Upper lobe of right lung (tissue), 1 donor: ENCODE data around the gene MFSD6L. TPM values are rescaled to one million over a fixed set of nuclear protein-coding genes. Genes with fewer than 3 reads are reported as not detected.

Experiments
- ATAC-seq: fragments of 200-7000 bp; cut with Tn5 transposase; one replicate; pipeline ENCODE4 v1.9.1; 2020; ENCODE audit warnings: mild to moderate bottlenecking, moderate library complexity
- DNase-seq: peaks from one replicate; pipeline ENCODE4 v3.0.0-alpha.2; 2020
- H3K27ac ChIP-seq: fragments of 200-600 bp; one replicate; pipeline ENCODE4 v1.8.0; 2022
- H3K27me3 ChIP-seq: fragments of 200-600 bp; one replicate; pipeline ENCODE4 v1.8.0; 2022; ENCODE audit warnings: mild to moderate bottlenecking
- H3K36me3 ChIP-seq: fragments of 200-600 bp; one replicate; pipeline ENCODE4 v1.8.0; 2022
- H3K4me1 ChIP-seq: fragments of 200-600 bp; one replicate; pipeline ENCODE4 v1.8.0; 2022
- H3K4me3 ChIP-seq: fragments of 200-600 bp; one replicate; pipeline ENCODE4 v1.8.0; 2022; ENCODE audit warnings: mild to moderate bottlenecking
- H3K9me3 ChIP-seq: fragments of 200-600 bp; one replicate; pipeline ENCODE4 v1.8.0; 2022
- intact Hi-C: fragments of 100-400 bp; cut with DNase I; formaldehyde crosslinking; loops from one replicate; pipeline ENCODE4 v1.11.0; 2022
- total RNA-seq: library from RNA; stranded (reverse); fragmentation: NEBNext Ultra II Directional; extraction: Animal tissue kit (Norgen Biotek cat#: 25700); gene quantifications from one replicate; pipeline ENCODE4 v1.2.1, GENCODE V29; 2021
- TF ChIP-seq, protein P1 (sequence below): fragments of 200-600 bp; IDR thresholded peaks from one replicate; pipeline ENCODE4 v1.8.0; 2022; ENCODE audit warnings: antibody characterized with exemption
- donor health status: DM: no; HTN: yes; CAD: no; lungs with severe emphysema.

The MFSD6L gene
- total RNA-seq, 1 donor from 2014 or later = 0.41 TPM

- intact Hi-C loops = no loop called here
- DNase-seq (peak; percentile 88), ATAC-seq (peak; percentile 90)
- Histone ChIP-seq H3K4me3 (no peak overlapping the region), H3K27me3 (no peaks in the 10 kb centered on the region), H3K36me3 (no peaks in the 10 kb centered on the region), H3K9me3 (no peaks in the 10 kb centered on the region), H3K4me1 (peaks cover 3% of the 10 kb centered on the region), H3K27ac (no peak overlapping the region)
- TF ChIP-seq, protein P1, sequence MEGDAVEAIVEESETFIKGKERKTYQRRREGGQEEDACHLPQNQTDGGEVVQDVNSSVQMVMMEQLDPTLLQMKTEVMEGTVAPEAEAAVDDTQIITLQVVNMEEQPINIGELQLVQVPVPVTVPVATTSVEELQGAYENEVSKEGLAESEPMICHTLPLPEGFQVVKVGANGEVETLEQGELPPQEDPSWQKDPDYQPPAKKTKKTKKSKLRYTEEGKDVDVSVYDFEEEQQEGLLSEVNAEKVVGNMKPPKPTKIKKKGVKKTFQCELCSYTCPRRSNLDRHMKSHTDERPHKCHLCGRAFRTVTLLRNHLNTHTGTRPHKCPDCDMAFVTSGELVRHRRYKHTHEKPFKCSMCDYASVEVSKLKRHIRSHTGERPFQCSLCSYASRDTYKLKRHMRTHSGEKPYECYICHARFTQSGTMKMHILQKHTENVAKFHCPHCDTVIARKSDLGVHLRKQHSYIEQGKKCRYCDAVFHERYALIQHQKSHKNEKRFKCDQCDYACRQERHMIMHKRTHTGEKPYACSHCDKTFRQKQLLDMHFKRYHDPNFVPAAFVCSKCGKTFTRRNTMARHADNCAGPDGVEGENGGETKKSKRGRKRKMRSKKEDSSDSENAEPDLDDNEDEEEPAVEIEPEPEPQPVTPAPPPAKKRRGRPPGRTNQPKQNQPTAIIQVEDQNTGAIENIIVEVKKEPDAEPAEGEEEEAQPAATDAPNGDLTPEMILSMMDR = peak; percentile 86
Observed at GRCh38 chr17:8785547-8786413, 13.4 kb downstream of the MFSD6L start.

DNA sequence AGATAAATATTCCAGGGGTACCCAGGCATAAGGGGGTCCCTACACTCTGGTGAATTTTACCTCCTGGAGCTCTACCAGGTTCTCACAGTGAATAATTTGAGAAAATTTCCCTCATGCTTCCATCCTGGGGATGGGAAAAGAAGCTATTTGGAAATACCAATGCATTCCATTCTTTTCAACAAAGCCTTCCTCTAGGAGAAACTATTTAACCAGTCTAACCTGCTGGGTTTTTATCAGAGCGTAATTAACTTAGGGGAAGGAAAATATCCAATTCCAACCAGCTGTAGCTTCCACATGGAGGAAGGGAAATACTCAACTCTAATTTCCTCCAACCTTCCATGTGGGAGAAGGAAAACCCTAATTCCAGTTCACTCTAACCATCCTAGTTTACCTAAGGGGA, 17.0 kb downstream of the MFSD6L start:
- TF ChIP-seq, protein P1 = no peak
- intact Hi-C loops = no loop called here

GRCh38 chr17:8781776-8782175, 17.4 kb downstream of the MFSD6L start:
- DNase-seq (no peak), ATAC-seq (no peak)
- TF ChIP-seq, protein P1 = no peak
- Histone ChIP-seq H3K9me3 (no peaks in the 10 kb centered on the region), H3K27ac (no peak overlapping the region), H3K4me1 (no peaks in the 10 kb centered on the region), H3K27me3 (no peaks in the 10 kb centered on the region), H3K36me3 (no peaks in the 10 kb centered on the region), H3K4me3 (no peak overlapping the region)
- intact Hi-C loops = no loop called here

More for the DNA sequence above, 17.0 kb downstream of the MFSD6L start:
- no peak overlapping the region for H3K27ac ChIP-seq
- H3K9me3 ChIP-seq = no peaks in the 10 kb centered on the region
- ATAC-seq = no peak
- DNase-seq = no peak
- H3K36me3 ChIP-seq = no peaks in the 10 kb centered on the region
- H3K4me1 ChIP-seq = no peaks in the 10 kb centered on the region
- H3K27me3 ChIP-seq = no peaks in the 10 kb centered on the region
- no peak overlapping the region for H3K4me3 ChIP-seq

DNA sequence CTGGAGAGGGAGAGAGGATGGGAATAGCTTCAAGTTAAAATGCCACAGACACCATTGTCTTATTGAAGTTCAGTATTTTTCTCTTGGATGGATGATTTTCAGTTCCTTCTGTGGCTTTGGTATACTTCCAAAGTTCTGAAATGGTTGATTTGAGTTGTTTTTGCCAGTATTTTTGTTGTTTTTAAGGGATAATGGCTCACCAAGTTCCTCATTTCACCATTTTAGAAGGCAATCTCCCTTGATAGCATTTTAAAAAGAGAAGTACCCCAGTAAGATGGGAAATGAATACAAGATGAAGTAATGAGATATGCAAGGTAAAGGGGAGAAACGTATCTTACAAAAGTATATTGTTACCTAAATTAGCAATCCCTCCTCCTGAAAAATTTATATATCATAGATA, 22.3 kb downstream of the MFSD6L start:
- intact Hi-C loops = no loop called here
- DNase-seq (no peak), ATAC-seq (no peak)
- Histone ChIP-seq H3K27me3 (peaks cover 6% of the 10 kb centered on the region), H3K36me3 (no peaks in the 10 kb centered on the region), H3K9me3 (no peaks in the 10 kb centered on the region), H3K4me3 (no peak overlapping the region), H3K27ac (no peak overlapping the region), H3K4me1 (no peaks in the 10 kb centered on the region)
- TF ChIP-seq, protein P1 = no peak

DNA sequence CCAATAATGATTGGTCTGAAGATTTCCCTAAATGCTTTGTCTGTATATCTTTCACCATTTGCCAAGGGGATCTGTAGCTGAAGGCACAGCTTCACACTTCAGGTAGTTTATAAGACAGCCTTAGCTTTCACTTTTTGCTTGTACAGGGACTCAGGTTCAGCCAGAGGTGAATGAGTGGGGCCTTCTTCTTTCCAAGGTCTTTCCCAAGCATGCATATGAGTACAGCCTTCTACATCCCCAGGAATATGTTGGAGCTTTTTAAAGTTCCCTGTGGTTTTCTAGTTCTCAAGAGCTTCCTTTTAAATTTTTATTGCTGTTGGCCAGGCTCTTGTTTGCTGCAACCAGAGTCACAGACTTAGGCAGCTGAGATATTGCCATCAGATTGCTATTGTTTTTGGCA, 22.9 kb downstream of the MFSD6L start:
- TF ChIP-seq, protein P1 = no peak
- ATAC-seq (no peak), DNase-seq (no peak)
- peaks cover 6% of the 10 kb centered on the region for H3K27me3 ChIP-seq
- no peaks in the 10 kb centered on the region for H3K9me3 ChIP-seq
- no peaks in the 10 kb centered on the region for H3K4me1 ChIP-seq
- H3K36me3 ChIP-seq = no peaks in the 10 kb centered on the region
- no peak overlapping the region for H3K27ac ChIP-seq
- no peak overlapping the region for H3K4me3 ChIP-seq
- intact Hi-C loops = no loop called here
